Measurements from ENCODE around the gene RPS8. TPM values are rescaled to one million over a fixed set of nuclear protein-coding genes. Genes with fewer than 3 reads are reported as not detected.

Gene RPS8
- total RNA-seq, 4 donors from 2014 or later, result 1,063 to 2,408 (median 1,844) TPM

- 14% methylated on average over 26 of the region's 36 CpGs for WGBS
- Histone ChIP-seq H3K4me3 (peak overlapping the region; percentile 62 to 83 (median 79)), H3K9me3 (no peaks in the 10 kb centered on the region), H3K27ac (replicated peaks in 1 of 4) (peak overlapping the region; percentile 91 to 97 (median 96)), H3K27me3 (no peaks in the 10 kb centered on the region), H3K4me1 (peaks cover 20 to 38% (median 33%) of the 10 kb centered on the region in 4 donors), H3K36me3 (peaks cover 28 to 50% (median 45%) of the 10 kb centered on the region in 4 donors)
- no peak for TF ChIP-seq POLR2AphosphoS5 (IDR thresholded peaks at IDR 0.05)
- TF ChIP-seq POLR2A (IDR thresholded peaks at IDR 0.05; ENCODE audit: low read depth), result no peak
- TF ChIP-seq EP300 (IDR thresholded peaks at IDR 0.05), result no peak
- DNase-seq (ENCODE audit: extremely low spot score), result no peak
- intact Hi-C loops (cut with DNase I), result loop anchor here (5.0 kb wide), 1 partner anchor 44 kb away; the partner anchor contains the start of gene RNU5D-1
Observed at GRCh38 chr1:44775930-44776729, 790 bp downstream of the RPS8 start.

- Histone ChIP-seq H3K9me3 (no peaks in the 10 kb centered on the region), H3K36me3 (peaks cover 31 to 55% (median 49%) of the 10 kb centered on the region in 4 donors), H3K4me3 (peak overlapping the region; percentile 62 to 83 (median 79)), H3K4me1 (peaks cover 20 to 38% (median 33%) of the 10 kb centered on the region in 4 donors), H3K27me3 (no peaks in the 10 kb centered on the region), H3K27ac (replicated peaks in 1 of 4) (peak overlapping the region; percentile 91 to 97 (median 96))
- TF ChIP-seq CTCF (IDR thresholded peaks at IDR 0.05) (no peak), EP300 (IDR thresholded peaks at IDR 0.05) (no peak), POLR2A (IDR thresholded peaks at IDR 0.05; ENCODE audit: low read depth) (no peak), POLR2AphosphoS5 (IDR thresholded peaks at IDR 0.05) (no peak)
- no peak for DNase-seq (ENCODE audit: extremely low spot score)
- intact Hi-C loops (cut with DNase I), result loop anchor here (5.0 kb wide), 1 partner anchor 44 kb away; the partner anchor contains the start of gene RNU5D-1
- 55% methylated on average over 12 of the region's 12 CpGs for WGBS
Observed at GRCh38 chr1:44776730-44777068, 1.4 kb downstream of the RPS8 start.

- DNase-seq (ENCODE audit: extremely low spot score), result no peak
- no peaks in the 10 kb centered on the region for H3K9me3 ChIP-seq
- H3K27ac ChIP-seq (replicated peaks in 1 of 4), result no peak overlapping the region
- intact Hi-C loops (cut with DNase I), result loop anchor here (5.0 kb wide), 1 partner anchor 45 kb away; the partner anchor contains the start of gene RNU5D-1
- H3K36me3 ChIP-seq, result peaks cover 31 to 59% (median 49%) of the 10 kb centered on the region in 4 donors
- TF ChIP-seq POLR2A (IDR thresholded peaks at IDR 0.05; ENCODE audit: low read depth) (no peak), CTCF (IDR thresholded peaks at IDR 0.05) (no peak), EP300 (IDR thresholded peaks at IDR 0.05) (no peak), POLR2AphosphoS5 (IDR thresholded peaks at IDR 0.05) (no peak)
- H3K4me1 ChIP-seq, result peaks cover 20 to 38% (median 33%) of the 10 kb centered on the region in 4 donors
- H3K27me3 ChIP-seq, result no peaks in the 10 kb centered on the region
- H3K4me3 ChIP-seq, result no peak overlapping the region
- 86% methylated on average over 14 of the region's 14 CpGs for WGBS
Observed at GRCh38 chr1:44777547-44777946, 2.2 kb downstream of the RPS8 start.

- Histone ChIP-seq H3K27ac (replicated peaks in 1 of 4) (no peak overlapping the region), H3K36me3 (peaks cover 31 to 59% (median 49%) of the 10 kb centered on the region in 4 donors), H3K4me1 (peaks cover 20 to 40% (median 33%) of the 10 kb centered on the region in 4 donors), H3K27me3 (no peaks in the 10 kb centered on the region), H3K9me3 (no peaks in the 10 kb centered on the region), H3K4me3 (no peak overlapping the region)
- 70% methylated on average over 13 of the region's 13 CpGs for WGBS
- intact Hi-C loops (cut with DNase I), result loop anchor here (5.0 kb wide), 1 partner anchor 46 kb away; the partner anchor contains the start of gene RNU5D-1
- no peak for TF ChIP-seq CTCF (IDR thresholded peaks at IDR 0.05)
- no peak for TF ChIP-seq POLR2A (IDR thresholded peaks at IDR 0.05; ENCODE audit: low read depth)
- no peak for DNase-seq (ENCODE audit: extremely low spot score)
Observed at GRCh38 chr1:44777969-44778635, 2.8 kb downstream of the RPS8 start.

Measured in esophagus muscularis mucosa (tissue), 4 donors.